ENCODE data around the gene CAMK1G.

DNA sequence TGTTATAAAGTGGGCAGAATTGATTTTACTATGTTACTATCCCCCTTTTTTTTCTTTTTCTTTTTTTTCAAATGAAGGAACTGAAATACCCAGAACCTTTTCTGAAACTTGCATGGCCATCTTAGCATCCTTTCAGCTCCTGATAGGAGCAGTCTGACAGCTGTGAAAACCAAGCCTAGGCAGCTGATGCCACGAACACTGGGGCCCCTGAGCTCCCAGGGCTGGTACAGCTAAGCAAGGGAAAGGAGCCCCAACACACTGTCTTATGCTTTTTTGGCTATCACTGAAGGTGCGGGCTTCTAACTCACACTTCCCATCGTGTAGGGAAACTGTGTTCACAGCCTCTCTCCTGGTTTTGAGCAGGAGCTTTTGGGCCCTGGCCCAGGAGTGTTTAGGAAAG, 23.0 kb upstream of the CAMK1G start:
- TF ChIP-seq, protein P1, sequence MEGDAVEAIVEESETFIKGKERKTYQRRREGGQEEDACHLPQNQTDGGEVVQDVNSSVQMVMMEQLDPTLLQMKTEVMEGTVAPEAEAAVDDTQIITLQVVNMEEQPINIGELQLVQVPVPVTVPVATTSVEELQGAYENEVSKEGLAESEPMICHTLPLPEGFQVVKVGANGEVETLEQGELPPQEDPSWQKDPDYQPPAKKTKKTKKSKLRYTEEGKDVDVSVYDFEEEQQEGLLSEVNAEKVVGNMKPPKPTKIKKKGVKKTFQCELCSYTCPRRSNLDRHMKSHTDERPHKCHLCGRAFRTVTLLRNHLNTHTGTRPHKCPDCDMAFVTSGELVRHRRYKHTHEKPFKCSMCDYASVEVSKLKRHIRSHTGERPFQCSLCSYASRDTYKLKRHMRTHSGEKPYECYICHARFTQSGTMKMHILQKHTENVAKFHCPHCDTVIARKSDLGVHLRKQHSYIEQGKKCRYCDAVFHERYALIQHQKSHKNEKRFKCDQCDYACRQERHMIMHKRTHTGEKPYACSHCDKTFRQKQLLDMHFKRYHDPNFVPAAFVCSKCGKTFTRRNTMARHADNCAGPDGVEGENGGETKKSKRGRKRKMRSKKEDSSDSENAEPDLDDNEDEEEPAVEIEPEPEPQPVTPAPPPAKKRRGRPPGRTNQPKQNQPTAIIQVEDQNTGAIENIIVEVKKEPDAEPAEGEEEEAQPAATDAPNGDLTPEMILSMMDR (IDR thresholded peaks at IDR 0.05) = no peak
- TF ChIP-seq POLR2A (IDR thresholded peaks at IDR 0.05) = no peak
